Endothelial cell of umbilical vein (primary cell): ENCODE measurements around the gene SLC12A1. TPM values are rescaled to one million over a fixed set of nuclear protein-coding genes. Genes with fewer than 3 reads are reported as not detected.

Experiments used
- BruUV-seq: library from RNA; stranded (reverse); fragments of 400-500 nt; replicated peaks from 2 replicates; lab custom pipeline; 2021; lab: Mats Ljungman, UMichigan
- CTCF ChIA-PET: fragments of 300-600, 350-600 bp; sonication (Branson Sonifier 250); formaldehyde crosslinking; loops from one replicate; lab custom pipeline; 2021; ENCODE audit warnings: antibody characterized with exemption, inconsistent platforms; lab: Charles Lee
- POLR2A ChIA-PET: fragments of 300-600, 350-600 bp; sonication (Branson Sonifier 250); formaldehyde crosslinking; loops from one replicate; lab custom pipeline; 2021; ENCODE audit warnings: antibody characterized with exemption, inconsistent platforms; lab: Charles Lee
- DNase-seq: peaks from one replicate; pipeline ENCODE4 v3.0.0-alpha.2; 2011; ENCODE audit warnings: low read depth, low spot score
- FAIRE-seq: peaks from 2 replicates; lab custom pipeline; 2011; peaks lifted over from hg19 to GRCh38; lab: Jason Lieb, UNC
- H2AFZ ChIP-seq: 2 replicates; pipeline ENCODE4 v1.6.0; 2012; ENCODE audit warnings: low read depth, low read length, control low read depth, inconsistent platforms
- H3K27ac ChIP-seq: 2 replicates; pipeline ENCODE4 v1.5.1; 2011; ENCODE audit warnings: low read depth, mild to moderate bottlenecking, control low read depth, low read length, moderate library complexity; ENCODE audit not compliant: insufficient read depth
- H3K27me3 ChIP-seq, 2 experiments: 2 replicates each; pipeline versions ENCODE4 v1.6.0 to v1.6.1; 2011; ENCODE audit warnings: low read length in 2 of 2, mixed read lengths in 1 of 2; ENCODE audit not compliant: control insufficient read depth in 2 of 2, insufficient read depth in 2 of 2
- H3K36me3 ChIP-seq, 2 experiments: 2 replicates in 1 of 2; 3 replicates in 1 of 2; pipeline ENCODE4 v1.5.1; 2011; ENCODE audit warnings: low read length in 2 of 2, mild to moderate bottlenecking in 1 of 2, moderate library complexity in 1 of 2; ENCODE audit not compliant: control insufficient read depth in 2 of 2, insufficient read depth in 2 of 2; ENCODE audit errors: extremely low read depth in 1 of 2
- H3K4me1 ChIP-seq: 3 replicates; pipeline ENCODE4 v1.5.1; 2011; ENCODE audit warnings: mild to moderate bottlenecking, low read length; ENCODE audit not compliant: control insufficient read depth, insufficient read depth; ENCODE audit errors: extremely low read depth
- H3K4me2 ChIP-seq: 2 replicates; pipeline ENCODE4 v1.6.1; 2011; ENCODE audit warnings: low read length, control low read depth, mixed read lengths; ENCODE audit not compliant: insufficient read depth
- H3K4me3 ChIP-seq, 3 experiments: fragments of 200-600 bp in 1 of 3; sonication (generic), shearing (Covaris generic) in 1 of 3; replicated peaks in 1 of 3; 2 replicates each; pipeline ENCODE4 v1.5.1; 2011 to 2016; ENCODE audit warnings: control low read depth in 3 of 3, low read length in 3 of 3, mild to moderate bottlenecking in 2 of 3, inconsistent platforms in 1 of 3, low read depth in 1 of 3, moderate library complexity in 1 of 3; ENCODE audit not compliant: insufficient read depth in 1 of 3
- H3K79me2 ChIP-seq: 2 replicates; pipeline ENCODE4 v1.6.0; 2012; ENCODE audit warnings: low read length, inconsistent platforms; ENCODE audit not compliant: control insufficient read depth, insufficient read depth
- H3K9ac ChIP-seq: replicated peaks from 2 replicates; pipeline ENCODE3; 2011; ENCODE audit warnings: low read length, control low read depth; ENCODE audit not compliant: insufficient read depth; ENCODE audit errors: extremely low read depth
- H3K9me1 ChIP-seq: replicated peaks from 3 replicates; pipeline ENCODE4 v1.6.0; 2011; ENCODE audit warnings: mild to moderate bottlenecking, low read length; ENCODE audit not compliant: control insufficient read depth, insufficient read depth; ENCODE audit errors: extremely low read depth
- H3K9me3 ChIP-seq: replicated peaks from 2 replicates; pipeline ENCODE4 v1.5.1; 2012; ENCODE audit warnings: low read length, inconsistent platforms; ENCODE audit not compliant: control insufficient read depth, insufficient read depth
- H4K20me1 ChIP-seq: replicated peaks from 2 replicates; pipeline ENCODE3; 2011; ENCODE audit warnings: mild to moderate bottlenecking, low read length; ENCODE audit not compliant: control insufficient read depth, insufficient read depth; ENCODE audit errors: extremely low read depth
- CTCF ChIP-seq, 2 donors: IDR thresholded peaks; 1 replicate in 1 of 2; 2 replicates in 1 of 2; pipeline ENCODE4 v1.5.1; 2011; ENCODE audit warnings: low read length in 2 of 2, mild to moderate bottlenecking in 2 of 2, moderate library complexity in 2 of 2, control low read depth in 1 of 2, inconsistent platforms in 1 of 2, low read depth in 1 of 2; ENCODE audit not compliant: insufficient read depth in 1 of 2; ENCODE audit errors: extremely low read depth in 1 of 2
- EZH2 ChIP-seq: IDR thresholded peaks from 2 replicates; pipeline ENCODE4 v1.6.1; 2012; ENCODE audit warnings: borderline replicate concordance, low read depth, mild to moderate bottlenecking, moderate library complexity, low read length, inconsistent platforms; ENCODE audit not compliant: severe bottlenecking
- FOS ChIP-seq: IDR thresholded peaks from 2 replicates; pipeline ENCODE4 v1.6.1; 2011; ENCODE audit warnings: mild to moderate bottlenecking, low read length, moderate library complexity, borderline replicate concordance; ENCODE audit not compliant: insufficient read depth
- GATA2 ChIP-seq: IDR thresholded peaks from 2 replicates; pipeline ENCODE4 v1.7.0; 2011; ENCODE audit warnings: low read depth, mild to moderate bottlenecking, moderate library complexity, mixed read lengths, low read length; ENCODE audit not compliant: insufficient read length, insufficient read depth
- JUN ChIP-seq: IDR thresholded peaks from 2 replicates; pipeline ENCODE4 v1.6.1; 2011; ENCODE audit warnings: borderline replicate concordance, low read depth; ENCODE audit not compliant: insufficient read length, insufficient read depth
- MAX ChIP-seq: IDR thresholded peaks from 2 replicates; pipeline ENCODE4 v1.6.1; 2011; ENCODE audit not compliant: insufficient read depth, insufficient read length
- MYC ChIP-seq: IDR thresholded peaks from one replicate; pipeline ENCODE4 v1.6.1; 2011; ENCODE audit warnings: mild to moderate bottlenecking, low read depth, low read length
- POLR2A ChIP-seq: IDR thresholded peaks from 2 replicates; pipeline ENCODE4 v1.6.1; 2012; ENCODE audit warnings: low read depth, mild to moderate bottlenecking, control low read depth, low read length
- POLR2AphosphoS5 ChIP-seq: IDR thresholded peaks from 2 replicates; pipeline ENCODE4 v1.6.1; 2012; ENCODE audit warnings: low read depth, mild to moderate bottlenecking, control low read depth, low read length, moderate library complexity; ENCODE audit not compliant: insufficient read depth
- dilution Hi-C: fragments of 300-500 bp; cut with MboI; formaldehyde crosslinking; loops from one replicate; pipeline ENCODE4 v1.15.0; 2019; ENCODE audit warnings: low sequenced_read_pairs; ENCODE audit not compliant: extremely low pct_ligation_motif_present
- intact Hi-C: fragments of 100-400 bp; cut with micrococcal nuclease; formaldehyde crosslinking; loops from one replicate; pipeline ENCODE4 v1.10.0; 2022
- polyA plus RNA-seq, 4 experiments: library from polyadenylated mRNA; depleted of rRNA in 3 of 4; stranded (reverse) in 3 of 4; unstranded in 1 of 4; fragments of >200 nt; gene quantifications; 2 replicates each; pipeline versions ENCODE4 v1.2.1 to v1.2.3, GENCODE V29; 2011 to 2012; ENCODE audit warnings: missing spikeins in 1 of 4
- total RNA-seq: library from RNA; stranded (reverse); gene quantifications from 2 replicates; pipeline ENCODE4 v1.2.3, GENCODE V29; 2021

Gene SLC12A1
- total and polyA plus RNA-seq, 2 donors (not counting 3 experiments of a cell fraction or from before 2014, with no cell fraction given), result not detected

GRCh38 chr15:48273049-48273448 lies 66.9 kb downstream of the SLC12A1 start:
- Histone ChIP-seq H2AFZ (no peak overlapping the region), H3K9me3 (no peaks in the 10 kb centered on the region), H3K4me1 (no peaks in the 10 kb centered on the region), H3K36me3 (no peaks in the 10 kb centered on the region), H3K79me2 (no peaks in the 10 kb centered on the region), H3K4me2 (no peak overlapping the region), H4K20me1 (no peaks in the 10 kb centered on the region), H3K4me3 (no peak overlapping the region), H3K9ac (no peak overlapping the region), H3K27me3 (peaks cover 2 to 19% of the 10 kb centered on the region in 2 experiments), H3K27ac (no peak overlapping the region), H3K9me1 (no peaks in the 10 kb centered on the region)
- CTCF ChIA-PET, result interaction anchor here (0.6 kb wide), 1 partner anchor 32 kb away, joined by 3 read pairs; no protein-coding TSS in a partner anchor
- FAIRE-seq, result no peak
- DNase-seq, result no peak
- dilution Hi-C loops (no loop called here), intact Hi-C loops (no loop called here)
- no peak for TF ChIP-seq POLR2A
- TF ChIP-seq MAX, result no peak
- TF ChIP-seq POLR2AphosphoS5, result no peak
- no peak for TF ChIP-seq MYC
- BruUV-seq, result no TSS peak
- POLR2A ChIA-PET, result no interaction called here

- Histone ChIP-seq H3K4me1 (no peaks in the 10 kb centered on the region), H3K9ac (no peak overlapping the region), H3K36me3 (no peaks in the 10 kb centered on the region), H4K20me1 (no peaks in the 10 kb centered on the region), H3K4me2 (no peak overlapping the region), H3K4me3 (no peak overlapping the region), H3K79me2 (no peaks in the 10 kb centered on the region), H3K9me3 (no peaks in the 10 kb centered on the region), H3K27ac (no peak overlapping the region), H3K9me1 (no peaks in the 10 kb centered on the region), H3K27me3 (peaks cover 8 to 23% of the 10 kb centered on the region in 2 experiments), H2AFZ (no peak overlapping the region)
- intact Hi-C loops (no loop called here), dilution Hi-C loops (no loop called here)
- no peak for TF ChIP-seq CTCF (IDR thresholded peaks at IDR 0.05; ENCODE audit: extremely low read depth in 1 of 2, insufficient read depth in 1 of 2, low read depth in 1 of 2, low read length in 2 of 2)
- no peak for TF ChIP-seq MAX
- TF ChIP-seq MYC, result no peak
- TF ChIP-seq POLR2A, result no peak
- no peak for TF ChIP-seq EZH2
- TF ChIP-seq JUN, result no peak
- no peak for TF ChIP-seq GATA2
- TF ChIP-seq FOS, result no peak
- FAIRE-seq, result no peak
- POLR2A ChIA-PET, result no interaction called here
- BruUV-seq, result no TSS peak
- CTCF ChIA-PET, result interaction anchor here (1.6 kb wide), 1 partner anchor 1083 kb away, joined by 4 read pairs; no protein-coding TSS in a partner anchor
- no peak for DNase-seq
These were observed 72.6 kb downstream of the SLC12A1 start for GRCh38 chr15:48278666-48279065.
